ENCODE results near the gene AHNAK2.
"Not testable (repeated sequence)": the region's sequence is repeated elsewhere in the genome, so short reads cannot be mapped to it uniquely, and the experiment has no call there.

Gene AHNAK2

GRCh38 chr14:104950701-104951100, 27.5 kb downstream of the AHNAK2 start:
- DNase-seq = not testable (repeated sequence)

- DNase-seq = no peak
Observed at GRCh38 chr14:104950021-104950420, 28.2 kb downstream of the AHNAK2 start.

- DNase-seq = not testable (repeated sequence)
Observed at GRCh38 chr14:104949406-104949955, 28.7 kb downstream of the AHNAK2 start.

GRCh38 chr14:104948736-104949031, 29.5 kb downstream of the AHNAK2 start:
- no peak for DNase-seq

- DNase-seq = not testable (repeated sequence)
Observed at GRCh38 chr14:104947881-104948735, 30.1 kb downstream of the AHNAK2 start.

GRCh38 chr14:104947201-104947600, 31.0 kb downstream of the AHNAK2 start:
- not testable (repeated sequence) for DNase-seq

GRCh38 chr14:104945986-104946965, 31.9 kb downstream of the AHNAK2 start:
- not testable (repeated sequence) for DNase-seq

- DNase-seq = not testable (repeated sequence)
Observed at GRCh38 chr14:104945266-104945665, 32.9 kb downstream of the AHNAK2 start.

GRCh38 chr14:104944436-104945205, 33.6 kb downstream of the AHNAK2 start:
- DNase-seq = not testable (repeated sequence)

- not testable (repeated sequence) for DNase-seq
Observed at GRCh38 chr14:104944016-104944308, 34.2 kb downstream of the AHNAK2 start.

- DNase-seq = not testable (repeated sequence)
Observed at GRCh38 chr14:104943216-104944015, 34.8 kb downstream of the AHNAK2 start.

GRCh38 chr14:104942586-104942985, 35.6 kb downstream of the AHNAK2 start:
- DNase-seq = no peak

GRCh38 chr14:104941508-104942365, 36.4 kb downstream of the AHNAK2 start:
- DNase-seq = no peak

GRCh38 chr14:104940526-104941150, 37.5 kb downstream of the AHNAK2 start:
- no peak for DNase-seq

- DNase-seq = no peak
Observed at GRCh38 chr14:104939666-104940410, 38.3 kb downstream of the AHNAK2 start.

- DNase-seq = no peak
Observed at GRCh38 chr14:104938960-104939359, 39.2 kb downstream of the AHNAK2 start.

- DNase-seq = no peak
Observed at GRCh38 chr14:104938436-104938835, 39.7 kb downstream of the AHNAK2 start.

GRCh38 chr14:104937694-104938365, 40.3 kb downstream of the AHNAK2 start:
- DNase-seq = no peak

- DNase-seq = no peak
Observed at GRCh38 chr14:104937161-104937560, 41.0 kb downstream of the AHNAK2 start.

All from EL (cell line).